GM18861 (cell line): ENCODE measurements around the gene ZNF385B.

Source experiments
- ATAC-seq: cut with Tn5 transposase; IDR thresholded peaks from one replicate; pipeline ENCODE4 v1.9.1; 2021; ENCODE audit not compliant: unreplicated experiment

Gene ZNF385B

GRCh38 chr2:179559108-179559806 is 302.2 kb downstream of the ZNF385B start:
- ATAC-seq: no peak

- no peak for ATAC-seq
These were observed 303.1 kb downstream of the ZNF385B start for GRCh38 chr2:179558010-179558934.

GRCh38 chr2:179556425-179556824 is 305.0 kb downstream of the ZNF385B start:
- ATAC-seq: no peak

- ATAC-seq: no peak
These were observed 305.6 kb downstream of the ZNF385B start for GRCh38 chr2:179555691-179556283.

- no peak for ATAC-seq
These were observed 306.6 kb downstream of the ZNF385B start for GRCh38 chr2:179554639-179555386.

GRCh38 chr2:179553382-179553781 is 308.0 kb downstream of the ZNF385B start:
- no peak for ATAC-seq

- ATAC-seq: no peak
These were observed 309.8 kb downstream of the ZNF385B start for GRCh38 chr2:179551539-179552045.

- ATAC-seq: no peak
These were observed 310.6 kb downstream of the ZNF385B start for GRCh38 chr2:179550849-179551248.

- ATAC-seq: no peak
These were observed 311.2 kb downstream of the ZNF385B start for GRCh38 chr2:179550214-179550613.

- ATAC-seq: no peak
These were observed 314.8 kb downstream of the ZNF385B start for GRCh38 chr2:179546656-179547055.

GRCh38 chr2:179545024-179545423 is 316.4 kb downstream of the ZNF385B start:
- no peak for ATAC-seq

- ATAC-seq: no peak
These were observed 318.0 kb downstream of the ZNF385B start for GRCh38 chr2:179543361-179543901.

- ATAC-seq: no peak
These were observed 319.8 kb downstream of the ZNF385B start for GRCh38 chr2:179541586-179541985.

GRCh38 chr2:179539124-179539511 is 322.3 kb downstream of the ZNF385B start:
- ATAC-seq: no peak

- no peak for ATAC-seq
These were observed 322.8 kb downstream of the ZNF385B start for GRCh38 chr2:179538406-179539123.

GRCh38 chr2:179536185-179536584 is 325.2 kb downstream of the ZNF385B start:
- no peak for ATAC-seq

- no peak for ATAC-seq
These were observed 327.5 kb downstream of the ZNF385B start for GRCh38 chr2:179533875-179534274.

- no peak for ATAC-seq
These were observed 328.5 kb downstream of the ZNF385B start for GRCh38 chr2:179532863-179533278.

GRCh38 chr2:179528576-179529069 is 332.8 kb downstream of the ZNF385B start:
- no peak for ATAC-seq

- no peak for ATAC-seq
These were observed 336.1 kb downstream of the ZNF385B start for GRCh38 chr2:179525340-179525739.
